Cardiac muscle cell (in vitro differentiated cells and primary cell): ENCODE data around the gene TRIO. TPM values are rescaled to one million over a fixed set of nuclear protein-coding genes. Genes with fewer than 3 reads are reported as not detected.

Experiments
- DNase-seq, 2 donors: peaks; one replicate each; pipeline versions ENCODE4 v3.0.0 to v3.0.0-alpha.2; 2010 to 2017; ENCODE audit warnings: low read depth in 1 of 2, low spot score in 1 of 2
- H3K27ac ChIP-seq: fragments of 200-600 bp; sonication (generic); 2 replicates; pipeline ENCODE4 v1.5.1; 2016
- H3K27me3 ChIP-seq: fragments of 200-600 bp; sonication (generic); 2 replicates; pipeline ENCODE4 v1.6.0; 2016; ENCODE audit warnings: control low read depth
- H3K36me3 ChIP-seq: fragments of 200-600 bp; sonication (generic); 2 replicates; pipeline ENCODE4 v1.5.1; 2016; ENCODE audit warnings: control low read depth
- H3K4me1 ChIP-seq: fragments of 200-600 bp; sonication (generic); 2 replicates; pipeline ENCODE4 v1.8.1; 2017; ENCODE audit warnings: low read depth, mild to moderate bottlenecking, mixed run types
- H3K4me3 ChIP-seq: fragments of 200-600 bp; sonication (generic); 2 replicates; pipeline ENCODE4 v1.5.1; 2016; ENCODE audit warnings: mild to moderate bottlenecking
- H3K9me3 ChIP-seq: fragments of 200-600 bp; sonication (generic); 2 replicates; pipeline ENCODE4 v1.5.1; 2017; ENCODE audit warnings: low read depth, mild to moderate bottlenecking, control low read depth
- CTCF ChIP-seq: IDR thresholded peaks from 2 replicates; pipeline ENCODE4 v1.5.1; 2012; ENCODE audit warnings: low read depth, mild to moderate bottlenecking, low read length
- polyA plus RNA-seq: library from polyadenylated mRNA; unstranded; fragments of >200 nt; fragmentation: Nextera tagmentation; extraction: Ambion mirVana; gene quantifications from 2 replicates; pipeline ENCODE4 v1.2.1, GENCODE V29; 2016
- total RNA-seq: library from RNA; depleted of rRNA; stranded (reverse); fragments of >200 nt; gene quantifications from 2 replicates; pipeline ENCODE4 v1.2.3, GENCODE V29; 2016

TRIO gene
- total and polyA plus RNA-seq, 2 experiments from 2014 or later: 15.5 to 104 TPM

- peaks cover 49% of the 10 kb centered on the region for H3K36me3 ChIP-seq
- H3K27me3 ChIP-seq: no peaks in the 10 kb centered on the region
- DNase-seq: no peak
- H3K4me1 ChIP-seq: no peaks in the 10 kb centered on the region
- TF ChIP-seq CTCF: no peak
- H3K4me3 ChIP-seq: no peak overlapping the region
- H3K9me3 ChIP-seq: no peaks in the 10 kb centered on the region
- H3K27ac ChIP-seq: no peak overlapping the region
These were observed 253.6 kb downstream of the TRIO start for GRCh38 chr5:14396737-14397136.

- Histone ChIP-seq H3K27ac (no peak overlapping the region), H3K27me3 (no peaks in the 10 kb centered on the region), H3K4me1 (no peaks in the 10 kb centered on the region), H3K9me3 (no peaks in the 10 kb centered on the region), H3K36me3 (peaks cover 44% of the 10 kb centered on the region), H3K4me3 (no peak overlapping the region)
- DNase-seq: peak in 1 of 2 donors; percentile 88
- no peak for TF ChIP-seq CTCF
These were observed 254.6 kb downstream of the TRIO start for GRCh38 chr5:14397717-14398116.

GRCh38 chr5:14399054-14399692 is 256.0 kb downstream of the TRIO start:
- H3K9me3 ChIP-seq: no peaks in the 10 kb centered on the region
- H3K27me3 ChIP-seq: no peaks in the 10 kb centered on the region
- peak; percentile 73 for TF ChIP-seq CTCF
- DNase-seq: peak; percentile 57 to 77
- no peak overlapping the region for H3K4me3 ChIP-seq
- no peaks in the 10 kb centered on the region for H3K4me1 ChIP-seq
- no peak overlapping the region for H3K27ac ChIP-seq
- peaks cover 33% of the 10 kb centered on the region for H3K36me3 ChIP-seq

GRCh38 chr5:14400085-14400484 is 256.9 kb downstream of the TRIO start:
- TF ChIP-seq CTCF: no peak
- Histone ChIP-seq H3K36me3 (peaks cover 24% of the 10 kb centered on the region), H3K27me3 (no peaks in the 10 kb centered on the region), H3K27ac (no peak overlapping the region), H3K9me3 (no peaks in the 10 kb centered on the region), H3K4me1 (no peaks in the 10 kb centered on the region), H3K4me3 (no peak overlapping the region)
- peak in 1 of 2 donors; percentile 55 for DNase-seq

GRCh38 chr5:14400611-14401010 is 257.5 kb downstream of the TRIO start:
- DNase-seq: no peak
- H3K4me1 ChIP-seq: no peaks in the 10 kb centered on the region
- no peak overlapping the region for H3K4me3 ChIP-seq
- TF ChIP-seq CTCF: no peak
- peaks cover 20% of the 10 kb centered on the region for H3K36me3 ChIP-seq
- no peaks in the 10 kb centered on the region for H3K9me3 ChIP-seq
- H3K27ac ChIP-seq: no peak overlapping the region
- H3K27me3 ChIP-seq: no peaks in the 10 kb centered on the region
